ENCODE measurements around the gene CSMD2. TPM values are rescaled to one million over a fixed set of nuclear protein-coding genes. Genes with fewer than 3 reads are reported as not detected.

CSMD2 gene
- total RNA-seq, 2 experiments from 2014 or later: not detected

- no peak for DNase-seq
- H3K9me3 Mint-ChIP-seq: no peaks in the 10 kb centered on the region
- CTCF ChIA-PET: no interaction called here
- H3K36me3 Mint-ChIP-seq (ENCODE audit: low read depth): no peaks in the 10 kb centered on the region
- peaks cover 12% of the 10 kb centered on the region for H3K27me3 Mint-ChIP-seq (ENCODE audit: low read depth)
- no peak overlapping the region for H3K4me3 Mint-ChIP-seq
- H3K4me1 Mint-ChIP-seq (ENCODE audit: low read depth): no peaks in the 10 kb centered on the region
- intact Hi-C loops (cut with micrococcal nuclease): no loop called here
- no peak overlapping the region for H3K27ac Mint-ChIP-seq
These were observed 109.2 kb downstream of the CSMD2 start for GRCh38 chr1:34055818-34056217.

GRCh38 chr1:34054920-34055319 is 110.1 kb downstream of the CSMD2 start:
- Mint-ChIP-seq H3K36me3 (ENCODE audit: low read depth) (no peaks in the 10 kb centered on the region), H3K27me3 (ENCODE audit: low read depth) (peaks cover 12% of the 10 kb centered on the region), H3K4me3 (no peak overlapping the region), H3K27ac (no peak overlapping the region), H3K9me3 (peaks cover 1% of the 10 kb centered on the region), H3K4me1 (ENCODE audit: low read depth) (no peaks in the 10 kb centered on the region)
- no peak for DNase-seq
- intact Hi-C loops (cut with micrococcal nuclease): no loop called here
- CTCF ChIA-PET: no interaction called here

DNA sequence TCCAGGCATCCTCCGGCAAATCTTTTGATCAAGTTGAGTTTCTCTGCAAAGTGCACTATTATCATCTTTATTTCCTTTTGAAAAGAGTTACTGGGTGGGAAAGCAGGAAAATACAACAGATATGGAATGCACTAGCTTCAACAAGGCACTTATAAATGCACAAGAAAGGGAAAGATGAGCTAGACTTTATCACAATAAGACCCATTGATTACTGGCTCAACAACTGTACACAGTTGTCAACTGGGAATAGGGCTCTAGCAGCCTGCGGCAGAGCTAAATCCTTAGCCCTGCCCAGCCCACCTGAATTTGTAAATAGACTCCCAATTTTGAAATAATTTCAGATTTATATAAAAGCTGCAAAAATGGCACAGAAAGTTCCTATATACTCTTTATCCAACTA is 111.4 kb downstream of the CSMD2 start:
- peaks cover 10% of the 10 kb centered on the region for H3K27me3 Mint-ChIP-seq (ENCODE audit: low read depth)
- H3K27ac Mint-ChIP-seq: no peak overlapping the region
- no peaks in the 10 kb centered on the region for H3K36me3 Mint-ChIP-seq (ENCODE audit: low read depth)
- CTCF ChIA-PET: no interaction called here
- H3K4me3 Mint-ChIP-seq: no peak overlapping the region
- H3K9me3 Mint-ChIP-seq: peaks cover 5% of the 10 kb centered on the region
- no peaks in the 10 kb centered on the region for H3K4me1 Mint-ChIP-seq (ENCODE audit: low read depth)
- intact Hi-C loops (cut with micrococcal nuclease): no loop called here
- DNase-seq: no peak

DNA sequence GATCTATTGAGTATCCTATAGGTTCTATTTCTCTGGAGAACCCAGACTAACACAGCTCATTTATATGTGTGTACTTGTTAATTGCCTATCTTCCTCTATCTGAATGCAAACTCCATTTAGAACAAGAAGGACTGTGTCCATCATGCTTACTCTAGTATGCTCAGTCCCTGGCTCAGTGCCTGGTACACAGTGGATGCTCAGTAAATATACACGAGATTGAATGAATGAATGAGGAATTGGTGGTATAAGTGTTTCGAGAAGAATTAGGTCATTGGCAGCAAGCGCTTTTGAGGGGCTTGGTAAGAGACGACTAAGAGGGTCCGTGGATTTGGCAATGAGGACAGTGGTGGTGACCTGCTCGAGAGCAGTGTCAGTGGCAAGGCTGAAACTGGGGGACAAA is 112.5 kb downstream of the CSMD2 start:
- H3K27me3 Mint-ChIP-seq (ENCODE audit: low read depth): peaks cover 6% of the 10 kb centered on the region
- H3K4me1 Mint-ChIP-seq (ENCODE audit: low read depth): no peaks in the 10 kb centered on the region
- no peak overlapping the region for H3K27ac Mint-ChIP-seq
- intact Hi-C loops (cut with micrococcal nuclease): no loop called here
- H3K9me3 Mint-ChIP-seq: peaks cover 5% of the 10 kb centered on the region
- CTCF ChIA-PET: no interaction called here
- DNase-seq: no peak
- no peaks in the 10 kb centered on the region for H3K36me3 Mint-ChIP-seq (ENCODE audit: low read depth)
- H3K4me3 Mint-ChIP-seq: no peak overlapping the region

DNA sequence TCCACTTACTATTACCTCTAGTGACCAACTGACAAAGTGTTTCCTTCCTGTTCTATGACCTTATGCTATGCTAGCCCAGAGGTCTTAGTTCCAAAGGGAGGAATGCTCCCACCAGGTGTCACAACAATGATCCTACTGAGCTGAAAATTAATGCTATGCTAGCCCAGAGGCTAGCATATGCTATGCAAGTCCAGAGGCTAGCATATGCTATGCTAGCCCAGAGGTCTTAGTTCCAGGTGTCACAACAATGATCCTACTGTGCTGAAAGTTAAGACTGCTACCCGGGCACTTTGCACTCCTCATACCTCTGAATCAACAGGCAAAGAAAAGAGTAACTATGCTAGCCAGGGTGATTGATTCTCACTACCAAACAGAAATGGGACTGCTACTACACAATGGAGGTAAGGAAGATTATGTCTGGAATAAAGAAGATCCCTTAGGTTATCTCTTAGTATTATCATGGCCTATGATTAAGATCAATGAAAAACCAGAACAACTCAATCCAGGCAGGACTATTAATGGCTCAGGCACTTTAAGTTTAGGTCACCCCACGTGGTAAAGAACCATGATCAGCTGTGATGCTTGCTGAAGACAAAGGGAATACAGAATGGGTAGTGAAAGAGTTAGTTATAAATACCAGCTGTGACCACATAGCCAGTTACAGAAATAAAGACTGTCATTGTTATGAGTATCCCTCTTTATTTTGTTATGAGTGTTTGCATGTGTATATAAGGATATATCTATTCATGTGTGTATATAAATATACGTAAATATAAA is 114.1 kb downstream of the CSMD2 start:
- CTCF ChIA-PET: no interaction called here
- no peak for DNase-seq
- no peaks in the 10 kb centered on the region for H3K36me3 Mint-ChIP-seq (ENCODE audit: low read depth)
- peaks cover 5% of the 10 kb centered on the region for H3K9me3 Mint-ChIP-seq
- peaks cover 8% of the 10 kb centered on the region for H3K27me3 Mint-ChIP-seq (ENCODE audit: low read depth)
- intact Hi-C loops (cut with micrococcal nuclease): no loop called here
- H3K4me1 Mint-ChIP-seq (ENCODE audit: low read depth): no peaks in the 10 kb centered on the region
- no peak overlapping the region for H3K4me3 Mint-ChIP-seq
- H3K27ac Mint-ChIP-seq: no peak overlapping the region

GRCh38 chr1:34049994-34050393 is 115.0 kb downstream of the CSMD2 start:
- DNase-seq: no peak
- Mint-ChIP-seq H3K4me3 (no peak overlapping the region), H3K27me3 (ENCODE audit: low read depth) (peaks cover 8% of the 10 kb centered on the region), H3K36me3 (ENCODE audit: low read depth) (no peaks in the 10 kb centered on the region), H3K27ac (no peak overlapping the region), H3K9me3 (peaks cover 5% of the 10 kb centered on the region), H3K4me1 (ENCODE audit: low read depth) (no peaks in the 10 kb centered on the region)
- CTCF ChIA-PET: no interaction called here
- intact Hi-C loops (cut with micrococcal nuclease): no loop called here

GRCh38 chr1:34049477-34049876 is 115.6 kb downstream of the CSMD2 start:
- Mint-ChIP-seq H3K9me3 (peaks cover 5% of the 10 kb centered on the region), H3K27me3 (ENCODE audit: low read depth) (peaks cover 8% of the 10 kb centered on the region), H3K4me3 (no peak overlapping the region), H3K36me3 (ENCODE audit: low read depth) (no peaks in the 10 kb centered on the region), H3K27ac (no peak overlapping the region), H3K4me1 (ENCODE audit: low read depth) (no peaks in the 10 kb centered on the region)
- DNase-seq: no peak
- CTCF ChIA-PET: no interaction called here
- intact Hi-C loops (cut with micrococcal nuclease): no loop called here

GRCh38 chr1:34037856-34038255 is 127.2 kb downstream of the CSMD2 start:
- H3K36me3 Mint-ChIP-seq (ENCODE audit: low read depth): no peaks in the 10 kb centered on the region
- no peaks in the 10 kb centered on the region for H3K9me3 Mint-ChIP-seq
- CTCF ChIA-PET: no interaction called here
- no peak for DNase-seq
- H3K27ac Mint-ChIP-seq: no peak overlapping the region
- H3K4me1 Mint-ChIP-seq (ENCODE audit: low read depth): no peaks in the 10 kb centered on the region
- no peak overlapping the region for H3K4me3 Mint-ChIP-seq
- intact Hi-C loops (cut with micrococcal nuclease): no loop called here
- H3K27me3 Mint-ChIP-seq (ENCODE audit: low read depth): peaks cover 6% of the 10 kb centered on the region

- Mint-ChIP-seq H3K9me3 (no peaks in the 10 kb centered on the region), H3K4me3 (no peak overlapping the region), H3K36me3 (ENCODE audit: low read depth) (no peaks in the 10 kb centered on the region), H3K4me1 (ENCODE audit: low read depth) (no peaks in the 10 kb centered on the region), H3K27me3 (ENCODE audit: low read depth) (peaks cover 6% of the 10 kb centered on the region), H3K27ac (no peak overlapping the region)
- intact Hi-C loops (cut with micrococcal nuclease): no loop called here
- CTCF ChIA-PET: no interaction called here
- no peak for DNase-seq
These were observed 127.9 kb downstream of the CSMD2 start for GRCh38 chr1:34037109-34037508.

DNA sequence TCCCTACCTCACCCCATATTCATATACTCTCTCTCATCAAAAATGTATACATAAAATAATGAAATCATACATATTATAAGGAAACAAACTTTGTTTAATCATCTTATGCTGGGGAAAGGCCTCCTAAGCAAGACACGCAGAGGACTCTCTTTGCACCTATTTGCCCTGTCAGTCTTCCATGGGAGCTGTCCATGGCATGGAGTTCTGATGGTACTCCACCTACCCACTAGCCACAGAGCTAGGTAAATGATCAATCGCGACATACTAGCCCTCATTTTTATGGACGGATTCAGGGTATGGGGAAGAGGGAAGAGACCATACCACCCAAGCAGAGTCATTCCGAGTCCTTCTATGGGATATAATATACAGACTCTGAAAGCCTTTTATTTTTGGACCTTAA is 131.0 kb downstream of the CSMD2 start:
- Mint-ChIP-seq H3K9me3 (no peaks in the 10 kb centered on the region), H3K4me3 (no peak overlapping the region), H3K4me1 (ENCODE audit: low read depth) (no peaks in the 10 kb centered on the region), H3K27me3 (ENCODE audit: low read depth) (peaks cover 10% of the 10 kb centered on the region), H3K36me3 (ENCODE audit: low read depth) (no peaks in the 10 kb centered on the region), H3K27ac (no peak overlapping the region)
- DNase-seq: no peak
- intact Hi-C loops (cut with micrococcal nuclease): no loop called here
- CTCF ChIA-PET: no interaction called here

GRCh38 chr1:34029954-34030353 is 135.1 kb downstream of the CSMD2 start:
- Mint-ChIP-seq H3K4me3 (no peak overlapping the region), H3K9me3 (no peaks in the 10 kb centered on the region), H3K27ac (no peak overlapping the region), H3K27me3 (ENCODE audit: low read depth) (peaks cover 15% of the 10 kb centered on the region), H3K4me1 (ENCODE audit: low read depth) (no peaks in the 10 kb centered on the region), H3K36me3 (ENCODE audit: low read depth) (no peaks in the 10 kb centered on the region)
- no peak for DNase-seq
- CTCF ChIA-PET: no interaction called here
- intact Hi-C loops (cut with micrococcal nuclease): no loop called here

- Mint-ChIP-seq H3K36me3 (ENCODE audit: low read depth) (no peaks in the 10 kb centered on the region), H3K27ac (no peak overlapping the region), H3K27me3 (ENCODE audit: low read depth) (peaks cover 15% of the 10 kb centered on the region), H3K4me1 (ENCODE audit: low read depth) (no peaks in the 10 kb centered on the region), H3K9me3 (no peaks in the 10 kb centered on the region), H3K4me3 (no peak overlapping the region)
- CTCF ChIA-PET: no interaction called here
- intact Hi-C loops (cut with micrococcal nuclease): no loop called here
- DNase-seq: no peak
These were observed 135.5 kb downstream of the CSMD2 start for GRCh38 chr1:34029515-34029914.

GRCh38 chr1:34028381-34029055 is 136.5 kb downstream of the CSMD2 start:
- H3K27me3 Mint-ChIP-seq (ENCODE audit: low read depth): peaks cover 10% of the 10 kb centered on the region
- CTCF ChIA-PET: interaction anchor here (0.7 kb wide), 1 partner anchor 142 kb away, joined by 3 read pairs; no protein-coding TSS in a partner anchor
- H3K27ac Mint-ChIP-seq: no peak overlapping the region
- intact Hi-C loops (cut with micrococcal nuclease): no loop called here
- H3K9me3 Mint-ChIP-seq: no peaks in the 10 kb centered on the region
- H3K36me3 Mint-ChIP-seq (ENCODE audit: low read depth): no peaks in the 10 kb centered on the region
- H3K4me3 Mint-ChIP-seq: no peak overlapping the region
- DNase-seq: no peak
- no peaks in the 10 kb centered on the region for H3K4me1 Mint-ChIP-seq (ENCODE audit: low read depth)
